Liver (tissue), 9 donors: ENCODE data around the gene GPATCH2L. TPM values are rescaled to one million over a fixed set of nuclear protein-coding genes. Genes with fewer than 3 reads are reported as not detected.

Experiments
- DNase-seq: peaks from one replicate; pipeline ENCODE4 v3.0.0-alpha.2; 2017; ENCODE audit warnings: low spot score
- H3K27ac ChIP-seq, 2 donors: one replicate each; pipeline ENCODE4 v1.7.0; 2013; ENCODE audit warnings: inconsistent platforms in 2 of 2, low read length in 2 of 2, control low read depth in 1 of 2, low read depth in 1 of 2, mild to moderate bottlenecking in 1 of 2
- H3K27me3 ChIP-seq, 4 donors: one replicate each; pipeline versions ENCODE4 v1.6.1 to v1.7.0; 2013; ENCODE audit warnings: low read length in 3 of 4, inconsistent platforms in 1 of 4, mild to moderate bottlenecking in 1 of 4, moderate library complexity in 1 of 4; ENCODE audit not compliant: control insufficient read depth in 4 of 4, insufficient read depth in 4 of 4
- H3K36me3 ChIP-seq, 4 donors: one replicate each; pipeline versions ENCODE4 v1.6.1 to v1.7.0; 2013; ENCODE audit warnings: low read length in 3 of 4, mild to moderate bottlenecking in 3 of 4, low read depth in 1 of 4, moderate library complexity in 1 of 4; ENCODE audit not compliant: control insufficient read depth in 4 of 4, insufficient read depth in 3 of 4
- H3K4me1 ChIP-seq, 4 donors: one replicate each; pipeline versions ENCODE4 v1.6.1 to v1.7.0; 2013; ENCODE audit warnings: low read length in 3 of 4, mild to moderate bottlenecking in 3 of 4, moderate library complexity in 1 of 4; ENCODE audit not compliant: control insufficient read depth in 4 of 4, insufficient read depth in 4 of 4
- H3K4me3 ChIP-seq, 3 donors: one replicate each; pipeline versions ENCODE4 v1.6.1 to v1.7.0; 2013; ENCODE audit warnings: low read length in 3 of 3, control low read depth in 1 of 3, low read depth in 1 of 3, mild to moderate bottlenecking in 1 of 3
- H3K9ac ChIP-seq, 2 donors: one replicate each; pipeline ENCODE4 v1.7.0; 2013; ENCODE audit warnings: low read length in 2 of 2, mild to moderate bottlenecking in 2 of 2, moderate library complexity in 2 of 2, control low read depth in 1 of 2, low read depth in 1 of 2
- H3K9me3 ChIP-seq, 4 donors: one replicate each; pipeline versions ENCODE4 v1.6.1 to v1.7.0; 2013; ENCODE audit warnings: low read length in 3 of 4; ENCODE audit not compliant: control insufficient read depth in 4 of 4
- EGR1 ChIP-seq, 2 donors: IDR thresholded peaks; 2 replicates each; pipeline ENCODE4 v1.6.1; 2016 to 2018; ENCODE audit warnings: antibody characterized with exemption in 2 of 2, low read depth in 2 of 2
- FOXA1 ChIP-seq: IDR thresholded peaks from 2 replicates; pipeline ENCODE4 v1.6.1; 2016; ENCODE audit warnings: antibody characterized with exemption
- FOXA2 ChIP-seq: IDR thresholded peaks from 2 replicates; pipeline ENCODE4 v1.6.1; 2016; ENCODE audit warnings: antibody characterized with exemption
- GABPA ChIP-seq, 2 donors: IDR thresholded peaks in 1 of 2; conservative IDR thresholded peaks in 1 of 2; 2 replicates each; pipeline ENCODE4 v1.6.1; 2016; ENCODE audit warnings: antibody characterized with exemption in 2 of 2, mild to moderate bottlenecking in 1 of 2, moderate library complexity in 1 of 2
- HNF4A ChIP-seq, 2 donors: conservative IDR thresholded peaks; 2 replicates each; pipeline ENCODE4 v1.6.1; 2016; ENCODE audit warnings: antibody characterized with exemption in 2 of 2, mild to moderate bottlenecking in 2 of 2
- HNF4G ChIP-seq: IDR thresholded peaks from 2 replicates; pipeline ENCODE4 v1.6.1; 2016; ENCODE audit warnings: antibody characterized with exemption
- JUND ChIP-seq, 2 donors: IDR thresholded peaks; 2 replicates each; pipeline ENCODE4 v1.6.1; 2016; ENCODE audit warnings: antibody characterized with exemption in 2 of 2
- NR2F2 ChIP-seq: IDR thresholded peaks from 2 replicates; pipeline ENCODE4 v1.6.1; 2016; ENCODE audit warnings: antibody characterized with exemption
- RAD21 ChIP-seq, 2 donors: IDR thresholded peaks; 2 replicates each; pipeline ENCODE4 v1.6.1; 2016; ENCODE audit warnings: antibody characterized with exemption in 2 of 2, mild to moderate bottlenecking in 2 of 2
- RXRA ChIP-seq, 2 donors: IDR thresholded peaks; 2 replicates each; pipeline ENCODE4 v1.6.1; 2017 to 2018; ENCODE audit warnings: antibody characterized with exemption in 2 of 2, mild to moderate bottlenecking in 1 of 2
- SP1 ChIP-seq: IDR thresholded peaks from 2 replicates; pipeline ENCODE4 v1.6.1; 2018; ENCODE audit warnings: antibody characterized with exemption, mild to moderate bottlenecking
- TAF1 ChIP-seq: conservative IDR thresholded peaks from 2 replicates; pipeline ENCODE4 v1.6.1; 2016; ENCODE audit warnings: antibody characterized with exemption, mild to moderate bottlenecking
- YY1 ChIP-seq: IDR thresholded peaks from 2 replicates; pipeline ENCODE4 v1.6.1; 2016; ENCODE audit warnings: antibody characterized with exemption, mild to moderate bottlenecking
- WGBS: extraction: QIAGEN DNeasy Blood & Tissue Kit; methylation state at CpG from one replicate; pipeline ENCODE4 v1.1.7; 2013; 5-methylcytosine and 5-hydroxymethylcytosine counted together
- polyA plus RNA-seq, 2 donors: library from polyadenylated mRNA; stranded (reverse) in 1 of 2; unstranded in 1 of 2; fragments of 200-250 nt in 1 of 2; fragments of >200 nt in 1 of 2; fragmentation: Nextera tagmentation in 1 of 2; extraction: Ambion mirVana in 1 of 2; gene quantifications; one replicate each; pipeline versions ENCODE4 v1.2.1 to v1.2.3, GENCODE V29; 2013 to 2015
- total RNA-seq, 2 donors: library from RNA; depleted of rRNA; stranded (reverse); fragments of >200 nt; gene quantifications; one replicate each; pipeline ENCODE4 v1.2.3, GENCODE V29; 2014
- TF ChIP-seq, protein P1 (sequence below): IDR thresholded peaks from 2 replicates; pipeline ENCODE4 v1.6.1; 2016; ENCODE audit warnings: antibody characterized with exemption, mild to moderate bottlenecking
- TF ChIP-seq, protein P2 (sequence below): IDR thresholded peaks from 2 replicates; pipeline ENCODE4 v1.6.1; 2016; ENCODE audit warnings: antibody characterized with exemption
- TF ChIP-seq, protein P3 (sequence below): fragments of 150-350 bp; IDR thresholded peaks from 2 replicates; pipeline ENCODE4 v1.5.1; 2017; ENCODE audit warnings: improper control_type of control experiment, low read depth, low read length; ENCODE audit not compliant: missing input control
- TF ChIP-seq, protein P4 (sequence below): IDR thresholded peaks from 2 replicates; pipeline ENCODE4 v1.6.1; 2016; ENCODE audit warnings: antibody characterized with exemption
- TF ChIP-seq, protein P5 (sequence below): IDR thresholded peaks from 2 replicates; pipeline ENCODE4 v1.6.1; 2016; ENCODE audit warnings: antibody characterized with exemption
- donor health status: healthy.
- donor health status: healthy.
- donor health status: healthy.
- donor health status: healthy.
- donor health status: healthy.

The GPATCH2L gene
- total RNA-seq, result 10 to 100 TPM; 24.0 to 39.5 TPM
- 1 to 10 TPM; 4.5 to 7.5 TPM for polyA plus RNA-seq

DNA sequence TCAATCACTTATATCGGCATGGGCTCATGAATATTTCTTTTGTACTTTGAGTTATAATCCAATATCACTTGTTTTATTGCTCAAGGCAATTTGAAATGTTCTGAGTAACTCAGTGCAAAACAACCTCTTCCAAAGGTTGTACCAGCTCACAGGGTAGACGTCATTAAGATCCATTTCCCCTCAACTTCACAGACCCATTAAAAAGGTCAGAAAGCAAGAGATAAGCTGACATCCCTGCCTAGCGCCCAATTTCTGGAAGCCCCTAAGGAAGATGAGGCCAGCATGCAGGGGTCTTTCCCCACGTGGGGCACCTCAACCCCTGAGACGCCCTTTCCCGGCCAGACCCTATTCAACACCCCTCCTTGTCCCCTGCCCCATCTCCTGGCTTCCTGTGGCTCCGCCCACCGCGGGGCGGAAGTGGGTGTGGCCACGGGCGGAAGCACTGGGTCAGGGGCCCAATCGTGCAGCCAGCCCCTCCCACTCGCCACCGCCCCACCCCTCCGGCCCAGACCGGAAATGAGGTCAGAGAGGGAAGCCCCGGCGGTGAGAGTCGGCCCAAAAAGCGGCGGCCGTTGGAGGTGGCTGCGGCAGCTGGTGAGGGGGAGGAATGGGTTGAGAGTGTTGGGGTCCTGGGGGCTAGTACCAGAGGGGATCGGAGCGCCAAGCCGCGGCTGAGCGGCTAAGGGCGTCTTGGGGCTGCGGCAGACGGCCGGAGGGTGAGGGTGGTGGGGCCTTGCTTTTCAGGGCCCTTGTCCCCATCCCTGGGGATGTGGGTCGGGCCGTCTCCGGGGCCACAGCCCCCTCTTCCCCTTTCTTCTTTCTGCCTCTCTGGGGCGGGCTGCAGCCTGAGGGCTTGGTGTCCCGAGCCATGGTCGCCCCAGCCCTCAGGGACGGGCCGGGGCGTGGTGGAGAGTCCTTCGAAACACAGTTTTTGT lies at the start of gene GPATCH2L:
TSS of gene GPATCH2L (plus strand) at position 525 of the 935 bp plus-strand sequence. CDS start 2,442 bp downstream, outside the sequence.
- H3K36me3 ChIP-seq, result peaks cover 0 to 7% (median 5%) of the 10 kb centered on the region in 4 donors
- peak; percentile 98 for DNase-seq
- H3K9me3 ChIP-seq, result no peaks in the 10 kb centered on the region
- H3K27me3 ChIP-seq, result no peaks in the 10 kb centered on the region
- TF ChIP-seq JUND (IDR thresholded peaks at IDR 0.05) (peak in 1 of 2 donors; percentile 27), GABPA (IDR thresholded peaks at IDR 0.05 in 1 of 2, conservative IDR thresholded peaks at IDR 0.05 in 1 of 2) (peak; percentile 88 to 98), NR2F2 (peak; percentile 64), EGR1 (IDR thresholded peaks at IDR 0.05; ENCODE audit: low read depth in 2 of 2) (no peak), SP1 (peak; percentile 63)
- WGBS, result 3% methylated on average over 43 of the region's 43 CpGs
- H3K4me1 ChIP-seq, result peaks cover 6 to 27% (median 13%) of the 10 kb centered on the region in 4 donors
- H3K4me3 ChIP-seq, result peak within 1 kb of the TSS; percentile 82 to 95 (median 93)
- H3K9ac ChIP-seq, result peak within 1 kb of the TSS; percentile 77 to 85
- H3K27ac ChIP-seq, result peak within 1 kb of the TSS; percentile 74 to 89

DNA sequence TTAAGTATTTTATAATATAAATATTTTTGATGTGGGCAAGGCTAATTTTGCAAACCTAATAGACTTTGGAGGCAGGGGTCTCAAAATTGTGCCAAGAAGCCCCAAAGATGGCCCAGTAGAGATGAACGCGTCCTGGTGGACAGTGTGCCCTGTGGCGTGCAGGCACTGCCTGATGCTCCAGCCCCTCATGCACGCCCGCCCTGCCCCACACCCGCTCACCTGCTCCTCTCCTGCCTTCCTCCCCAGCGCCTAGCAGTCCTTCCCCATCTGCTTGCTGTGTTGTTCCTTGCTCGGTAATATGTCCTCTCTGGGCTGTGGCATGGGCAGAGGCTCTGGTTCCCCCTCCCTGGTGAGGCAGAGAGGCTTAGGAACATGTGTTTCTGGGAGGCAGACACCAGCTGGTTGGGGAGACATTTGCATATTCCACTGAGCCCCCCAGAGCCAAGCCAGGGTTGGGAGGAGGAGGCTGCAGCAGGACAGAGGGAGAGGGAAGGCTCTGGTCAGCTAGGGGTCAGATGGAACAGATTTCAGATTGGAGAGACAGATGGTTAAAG lies 46.8 kb upstream of the GPATCH2L start:
- no peaks in the 10 kb centered on the region for H3K27me3 ChIP-seq
- no peak overlapping the region for H3K4me3 ChIP-seq
- no peak for DNase-seq
- no peak overlapping the region for H3K9ac ChIP-seq
- no peaks in the 10 kb centered on the region for H3K4me1 ChIP-seq
- no peaks in the 10 kb centered on the region for H3K9me3 ChIP-seq
- H3K36me3 ChIP-seq, result no peaks in the 10 kb centered on the region
- WGBS, result 75% methylated on average over 8 of the region's 8 CpGs
- no peak overlapping the region for H3K27ac ChIP-seq
- no peak for TF ChIP-seq GABPA (IDR thresholded peaks at IDR 0.05 in 1 of 2, conservative IDR thresholded peaks at IDR 0.05 in 1 of 2)
- no peak for TF ChIP-seq JUND (IDR thresholded peaks at IDR 0.05)
- TF ChIP-seq, protein P1, sequence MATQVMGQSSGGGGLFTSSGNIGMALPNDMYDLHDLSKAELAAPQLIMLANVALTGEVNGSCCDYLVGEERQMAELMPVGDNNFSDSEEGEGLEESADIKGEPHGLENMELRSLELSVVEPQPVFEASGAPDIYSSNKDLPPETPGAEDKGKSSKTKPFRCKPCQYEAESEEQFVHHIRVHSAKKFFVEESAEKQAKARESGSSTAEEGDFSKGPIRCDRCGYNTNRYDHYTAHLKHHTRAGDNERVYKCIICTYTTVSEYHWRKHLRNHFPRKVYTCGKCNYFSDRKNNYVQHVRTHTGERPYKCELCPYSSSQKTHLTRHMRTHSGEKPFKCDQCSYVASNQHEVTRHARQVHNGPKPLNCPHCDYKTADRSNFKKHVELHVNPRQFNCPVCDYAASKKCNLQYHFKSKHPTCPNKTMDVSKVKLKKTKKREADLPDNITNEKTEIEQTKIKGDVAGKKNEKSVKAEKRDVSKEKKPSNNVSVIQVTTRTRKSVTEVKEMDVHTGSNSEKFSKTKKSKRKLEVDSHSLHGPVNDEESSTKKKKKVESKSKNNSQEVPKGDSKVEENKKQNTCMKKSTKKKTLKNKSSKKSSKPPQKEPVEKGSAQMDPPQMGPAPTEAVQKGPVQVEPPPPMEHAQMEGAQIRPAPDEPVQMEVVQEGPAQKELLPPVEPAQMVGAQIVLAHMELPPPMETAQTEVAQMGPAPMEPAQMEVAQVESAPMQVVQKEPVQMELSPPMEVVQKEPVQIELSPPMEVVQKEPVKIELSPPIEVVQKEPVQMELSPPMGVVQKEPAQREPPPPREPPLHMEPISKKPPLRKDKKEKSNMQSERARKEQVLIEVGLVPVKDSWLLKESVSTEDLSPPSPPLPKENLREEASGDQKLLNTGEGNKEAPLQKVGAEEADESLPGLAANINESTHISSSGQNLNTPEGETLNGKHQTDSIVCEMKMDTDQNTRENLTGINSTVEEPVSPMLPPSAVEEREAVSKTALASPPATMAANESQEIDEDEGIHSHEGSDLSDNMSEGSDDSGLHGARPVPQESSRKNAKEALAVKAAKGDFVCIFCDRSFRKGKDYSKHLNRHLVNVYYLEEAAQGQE, result no peak
- TF ChIP-seq, protein P2, sequence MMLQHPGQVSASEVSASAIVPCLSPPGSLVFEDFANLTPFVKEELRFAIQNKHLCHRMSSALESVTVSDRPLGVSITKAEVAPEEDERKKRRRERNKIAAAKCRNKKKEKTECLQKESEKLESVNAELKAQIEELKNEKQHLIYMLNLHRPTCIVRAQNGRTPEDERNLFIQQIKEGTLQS, result no peak
- no peak for TF ChIP-seq RXRA (IDR thresholded peaks at IDR 0.05)
- no peak for TF ChIP-seq YY1
- TF ChIP-seq, protein P3, sequence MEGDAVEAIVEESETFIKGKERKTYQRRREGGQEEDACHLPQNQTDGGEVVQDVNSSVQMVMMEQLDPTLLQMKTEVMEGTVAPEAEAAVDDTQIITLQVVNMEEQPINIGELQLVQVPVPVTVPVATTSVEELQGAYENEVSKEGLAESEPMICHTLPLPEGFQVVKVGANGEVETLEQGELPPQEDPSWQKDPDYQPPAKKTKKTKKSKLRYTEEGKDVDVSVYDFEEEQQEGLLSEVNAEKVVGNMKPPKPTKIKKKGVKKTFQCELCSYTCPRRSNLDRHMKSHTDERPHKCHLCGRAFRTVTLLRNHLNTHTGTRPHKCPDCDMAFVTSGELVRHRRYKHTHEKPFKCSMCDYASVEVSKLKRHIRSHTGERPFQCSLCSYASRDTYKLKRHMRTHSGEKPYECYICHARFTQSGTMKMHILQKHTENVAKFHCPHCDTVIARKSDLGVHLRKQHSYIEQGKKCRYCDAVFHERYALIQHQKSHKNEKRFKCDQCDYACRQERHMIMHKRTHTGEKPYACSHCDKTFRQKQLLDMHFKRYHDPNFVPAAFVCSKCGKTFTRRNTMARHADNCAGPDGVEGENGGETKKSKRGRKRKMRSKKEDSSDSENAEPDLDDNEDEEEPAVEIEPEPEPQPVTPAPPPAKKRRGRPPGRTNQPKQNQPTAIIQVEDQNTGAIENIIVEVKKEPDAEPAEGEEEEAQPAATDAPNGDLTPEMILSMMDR, result no peak
- no peak for TF ChIP-seq FOXA2
- no peak for TF ChIP-seq TAF1
- TF ChIP-seq, protein P4, sequence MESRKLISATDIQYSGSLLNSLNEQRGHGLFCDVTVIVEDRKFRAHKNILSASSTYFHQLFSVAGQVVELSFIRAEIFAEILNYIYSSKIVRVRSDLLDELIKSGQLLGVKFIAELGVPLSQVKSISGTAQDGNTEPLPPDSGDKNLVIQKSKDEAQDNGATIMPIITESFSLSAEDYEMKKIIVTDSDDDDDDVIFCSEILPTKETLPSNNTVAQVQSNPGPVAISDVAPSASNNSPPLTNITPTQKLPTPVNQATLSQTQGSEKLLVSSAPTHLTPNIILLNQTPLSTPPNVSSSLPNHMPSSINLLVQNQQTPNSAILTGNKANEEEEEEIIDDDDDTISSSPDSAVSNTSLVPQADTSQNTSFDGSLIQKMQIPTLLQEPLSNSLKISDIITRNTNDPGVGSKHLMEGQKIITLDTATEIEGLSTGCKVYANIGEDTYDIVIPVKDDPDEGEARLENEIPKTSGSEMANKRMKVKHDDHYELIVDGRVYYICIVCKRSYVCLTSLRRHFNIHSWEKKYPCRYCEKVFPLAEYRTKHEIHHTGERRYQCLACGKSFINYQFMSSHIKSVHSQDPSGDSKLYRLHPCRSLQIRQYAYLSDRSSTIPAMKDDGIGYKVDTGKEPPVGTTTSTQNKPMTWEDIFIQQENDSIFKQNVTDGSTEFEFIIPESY, result no peak
- no peak for TF ChIP-seq FOXA1
- TF ChIP-seq, protein P5, sequence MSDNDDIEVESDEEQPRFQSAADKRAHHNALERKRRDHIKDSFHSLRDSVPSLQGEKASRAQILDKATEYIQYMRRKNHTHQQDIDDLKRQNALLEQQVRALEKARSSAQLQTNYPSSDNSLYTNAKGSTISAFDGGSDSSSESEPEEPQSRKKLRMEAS, result no peak
- no peak for TF ChIP-seq NR2F2
- no peak for TF ChIP-seq EGR1 (IDR thresholded peaks at IDR 0.05; ENCODE audit: low read depth in 2 of 2)
- no peak for TF ChIP-seq HNF4A (conservative IDR thresholded peaks at IDR 0.05)
- no peak for TF ChIP-seq RAD21 (IDR thresholded peaks at IDR 0.05)
- no peak for TF ChIP-seq SP1
- no peak for TF ChIP-seq HNF4G
